Right atrium auricular region (tissue), 2 donors: ENCODE measurements around the gene RBM44. TPM values are rescaled to one million over a fixed set of nuclear protein-coding genes. Genes with fewer than 3 reads are reported as not detected.

Experiments used
- DNase-seq: peaks from one replicate; pipeline ENCODE4 v3.0.0-alpha.2; 2019; ENCODE audit warnings: low spot score
- H3K27ac ChIP-seq, 2 donors: fragments of 200-600 bp; sonication (generic); 1 replicate in 1 of 2; 2 replicates in 1 of 2; pipeline ENCODE4 v1.5.1; 2016 to 2019
- H3K27me3 ChIP-seq, 2 donors: fragments of 200-600 bp; sonication (generic); one replicate each; pipeline versions ENCODE4 v1.5.1 to v1.6.0; 2017 to 2019
- H3K36me3 ChIP-seq: fragments of 200-600 bp; sonication (generic); one replicate; pipeline ENCODE4 v1.5.1; 2016
- H3K4me1 ChIP-seq, 2 donors: fragments of 200-600 bp; sonication (generic); one replicate each; pipeline versions ENCODE4 v1.5.1 to v1.6.0; 2017 to 2019
- H3K4me3 ChIP-seq, 2 donors: fragments of 200-600 bp; sonication (generic); 1 replicate in 1 of 2; 2 replicates in 1 of 2; pipeline ENCODE4 v1.5.1; 2017 to 2019; ENCODE audit warnings: mild to moderate bottlenecking in 1 of 2, moderate library complexity in 1 of 2
- H3K9me3 ChIP-seq, 2 donors: fragments of 200-600 bp; sonication (generic); one replicate each; pipeline ENCODE4 v1.5.1; 2019
- CTCF ChIP-seq, 2 donors: fragments of 200-600 bp; sonication (generic); IDR thresholded peaks; one replicate each; pipeline ENCODE4 v1.5.1; 2019; ENCODE audit warnings: antibody characterized with exemption in 2 of 2
- total RNA-seq, 2 donors: library from RNA; depleted of rRNA; stranded (reverse); fragments of >200 nt; gene quantifications; one replicate each; pipeline ENCODE4 v1.1.0, GENCODE V29; 2016

RBM44 gene
- total RNA-seq, 2 donors from 2014 or later, result 0.30 to 0.55 TPM

GRCh38 chr2:237884681-237885080 lies 86.1 kb downstream of the RBM44 start:
- Histone ChIP-seq H3K9me3 (no peaks in the 10 kb centered on the region), H3K27ac (peak overlapping the region; percentile 89 to 94), H3K36me3 (peaks cover 9% of the 10 kb centered on the region), H3K27me3 (no peaks in the 10 kb centered on the region), H3K4me3 (no peak overlapping the region), H3K4me1 (peaks cover 0 to 47% of the 10 kb centered on the region in 2 donors)
- no peak for TF ChIP-seq CTCF (IDR thresholded peaks at IDR 0.05)
- DNase-seq, result no peak

- Histone ChIP-seq H3K4me3 (no peak overlapping the region), H3K36me3 (peaks cover 9% of the 10 kb centered on the region), H3K9me3 (no peaks in the 10 kb centered on the region), H3K27ac (peak overlapping the region; percentile 89 to 94), H3K27me3 (no peaks in the 10 kb centered on the region), H3K4me1 (peaks cover 0 to 47% of the 10 kb centered on the region in 2 donors)
- DNase-seq, result no peak
- TF ChIP-seq CTCF (IDR thresholded peaks at IDR 0.05), result no peak
These were observed 86.7 kb downstream of the RBM44 start for GRCh38 chr2:237885111-237885930.

DNA sequence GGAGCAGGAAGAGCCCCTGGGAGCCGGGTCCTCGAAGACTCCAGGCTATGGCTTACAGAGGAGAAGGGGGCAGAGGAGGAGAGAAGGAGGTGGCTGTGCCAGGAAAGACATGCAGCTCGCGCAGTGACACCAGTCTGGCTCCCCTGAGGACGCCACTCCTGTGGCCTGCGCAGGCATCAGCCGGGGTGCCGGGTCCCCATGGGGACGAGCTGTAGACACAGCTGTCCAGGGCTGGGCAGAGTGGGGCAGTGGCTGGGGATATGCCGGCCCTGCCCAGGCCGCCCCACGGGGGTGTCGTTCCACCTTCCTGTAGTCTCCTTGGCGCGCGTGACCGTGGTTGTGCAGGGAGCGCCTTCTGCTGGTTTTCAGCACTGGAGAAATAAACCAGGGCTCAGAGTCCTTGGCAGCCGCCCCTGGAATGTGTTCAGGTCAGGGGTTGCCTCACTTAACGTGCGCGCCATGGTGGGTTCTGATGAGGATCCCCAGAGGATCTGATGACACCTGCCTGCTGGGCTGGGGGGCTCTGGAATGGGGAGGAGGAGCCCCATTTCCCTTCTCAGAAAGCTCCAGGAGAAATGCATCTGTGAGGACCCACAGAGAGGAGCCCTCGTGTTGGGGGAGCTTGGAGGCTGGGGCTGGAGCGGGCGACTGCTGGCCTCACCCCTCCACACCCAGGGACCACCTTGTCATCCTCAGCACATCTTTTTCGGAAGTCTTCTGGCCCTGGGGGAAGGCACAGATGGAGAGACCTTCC lies 87.5 kb downstream of the RBM44 start:
- peak overlapping the region; percentile 89 to 94 for H3K27ac ChIP-seq
- DNase-seq, result peak; percentile 79
- H3K27me3 ChIP-seq, result no peaks in the 10 kb centered on the region
- H3K36me3 ChIP-seq, result peaks cover 8% of the 10 kb centered on the region
- TF ChIP-seq CTCF (IDR thresholded peaks at IDR 0.05), result no peak
- no peaks in the 10 kb centered on the region for H3K9me3 ChIP-seq
- no peak overlapping the region for H3K4me3 ChIP-seq
- peaks cover 0 to 47% of the 10 kb centered on the region in 2 donors for H3K4me1 ChIP-seq

DNA sequence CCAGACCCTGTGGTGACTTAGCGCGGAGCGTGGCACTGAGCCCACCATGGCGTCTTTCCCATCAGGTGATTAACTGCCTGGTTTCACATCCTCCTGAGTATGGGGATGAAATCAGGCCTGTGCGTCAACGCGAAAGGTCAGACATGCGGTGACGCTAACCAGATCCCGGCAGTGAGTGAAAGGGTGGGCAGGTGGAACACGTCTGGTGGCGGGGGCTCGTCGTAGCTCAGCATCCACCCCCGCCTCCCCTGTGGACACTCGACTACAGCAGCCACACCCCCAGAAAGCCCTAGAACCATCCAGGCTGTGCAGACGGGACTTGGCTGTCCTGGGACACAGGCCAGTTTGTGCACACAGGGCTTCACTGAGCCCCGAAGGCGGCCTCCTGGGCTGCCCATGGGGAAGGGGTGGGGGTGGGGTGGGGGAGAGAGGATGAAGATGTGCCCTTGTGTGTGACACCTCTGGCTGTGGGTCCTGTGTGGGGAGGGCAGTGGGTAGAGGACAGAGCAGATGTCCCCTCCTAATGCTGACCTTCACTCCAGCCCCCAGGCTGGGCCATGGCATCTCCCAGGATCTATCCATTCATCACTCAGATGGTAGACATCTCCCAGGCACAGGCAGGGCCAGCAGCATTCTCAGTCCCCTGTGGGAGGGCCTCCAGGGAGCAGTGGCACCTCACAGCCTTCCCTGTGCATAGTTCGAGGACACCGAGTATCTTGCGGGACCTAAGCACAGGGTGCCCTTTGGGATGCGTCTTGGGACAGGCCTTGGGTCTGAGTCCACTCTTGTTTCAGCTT lies 88.3 kb downstream of the RBM44 start:
- Histone ChIP-seq H3K4me3 (no peak overlapping the region), H3K4me1 (peaks cover 0 to 47% of the 10 kb centered on the region in 2 donors)

More for the DNA sequence above, 88.3 kb downstream of the RBM44 start:
- Histone ChIP-seq H3K9me3 (no peaks in the 10 kb centered on the region), H3K27me3 (no peaks in the 10 kb centered on the region), H3K27ac (peak overlapping the region; percentile 89 to 94), H3K36me3 (peaks cover under 1% of the 10 kb centered on the region)
- TF ChIP-seq CTCF (IDR thresholded peaks at IDR 0.05), result no peak
- peak; percentile 79 for DNase-seq
